GM23248 (cell line): ENCODE results near the gene IGF2BP2.

Experiments
- EZH2 ChIP-seq: fragments of 200-600 bp; sonication (generic); IDR thresholded peaks from 2 replicates; pipeline ENCODE4 v1.6.1; 2018; ENCODE audit warnings: antibody characterized with exemption, mild to moderate bottlenecking; ENCODE audit not compliant: insufficient read depth, poor library complexity, severe bottlenecking
- EZH2phosphoT487 ChIP-seq: fragments of 200-600 bp; sonication (generic); IDR thresholded peaks from 2 replicates; pipeline ENCODE4 v1.6.1; 2018; ENCODE audit warnings: antibody characterized with exemption, moderate library complexity, mild to moderate bottlenecking, low read depth; ENCODE audit not compliant: insufficient read depth

GRCh38 chr3:185654758-185655145 is 170.1 kb downstream of the IGF2BP2 start:
- TF ChIP-seq EZH2phosphoT487, result no peak
- no peak for TF ChIP-seq EZH2
